HG03064 (cell line): ENCODE measurements around the gene GSN.

Source experiments
- ATAC-seq: cut with Tn5 transposase; IDR thresholded peaks from one replicate; pipeline ENCODE4 v1.9.1; 2021; ENCODE audit warnings: low read depth; ENCODE audit not compliant: unreplicated experiment

GSN gene

DNA sequence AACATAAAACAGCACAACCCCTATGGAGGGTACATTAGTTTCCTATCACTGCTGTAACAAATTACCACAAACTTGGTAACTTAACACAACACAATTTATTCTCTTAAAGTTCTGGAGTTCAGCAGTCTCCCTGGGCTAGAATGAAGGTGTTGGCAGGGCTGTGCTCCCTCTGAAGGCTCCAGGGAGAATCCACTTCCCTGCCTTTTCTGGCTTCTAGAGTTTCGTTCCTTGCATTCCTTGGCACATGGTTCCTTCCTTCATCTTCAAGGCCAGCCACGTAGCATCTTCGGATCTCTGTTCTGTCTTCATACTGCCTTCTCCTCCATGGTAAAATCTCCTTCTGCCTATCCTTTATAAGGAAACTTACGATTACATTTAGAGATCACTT, 25.0 kb upstream of the GSN start:
- ATAC-seq, result no peak

DNA sequence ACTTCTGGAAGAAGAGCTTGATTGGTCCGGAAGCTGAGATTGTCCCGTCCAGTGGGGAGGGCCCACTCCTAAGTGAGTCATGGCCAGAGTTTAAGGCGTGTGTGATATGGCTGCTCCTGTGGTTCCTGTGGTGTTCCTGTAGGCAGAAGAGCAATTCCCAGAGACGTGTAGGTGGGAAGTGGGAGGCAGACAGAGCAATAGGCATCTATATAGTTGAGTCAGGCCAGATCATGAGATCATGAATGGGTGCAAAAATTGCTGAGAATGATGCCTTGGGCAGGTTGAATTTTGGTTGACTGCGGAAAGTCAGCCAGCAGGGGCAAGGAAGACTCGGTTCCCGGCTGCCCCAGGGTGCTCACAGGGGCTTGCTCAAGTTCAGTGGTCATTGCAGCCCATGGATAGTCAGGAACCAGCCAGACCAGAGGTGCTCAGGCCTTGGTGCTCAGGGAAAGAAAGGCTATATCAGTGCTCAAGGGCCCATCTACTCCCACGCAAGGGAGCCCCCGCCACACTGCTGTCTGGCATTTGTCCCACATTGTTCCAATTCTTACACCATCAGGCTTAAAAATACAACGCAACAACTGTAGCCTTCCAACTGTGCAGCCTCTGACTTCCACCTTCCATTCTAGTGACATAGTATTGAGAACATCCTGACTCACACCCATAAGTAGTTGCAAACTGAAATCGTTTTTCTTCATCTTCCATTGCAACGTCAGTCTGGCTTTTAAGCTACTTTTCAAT, 21.0 kb upstream of the GSN start:
- ATAC-seq, result no peak

DNA sequence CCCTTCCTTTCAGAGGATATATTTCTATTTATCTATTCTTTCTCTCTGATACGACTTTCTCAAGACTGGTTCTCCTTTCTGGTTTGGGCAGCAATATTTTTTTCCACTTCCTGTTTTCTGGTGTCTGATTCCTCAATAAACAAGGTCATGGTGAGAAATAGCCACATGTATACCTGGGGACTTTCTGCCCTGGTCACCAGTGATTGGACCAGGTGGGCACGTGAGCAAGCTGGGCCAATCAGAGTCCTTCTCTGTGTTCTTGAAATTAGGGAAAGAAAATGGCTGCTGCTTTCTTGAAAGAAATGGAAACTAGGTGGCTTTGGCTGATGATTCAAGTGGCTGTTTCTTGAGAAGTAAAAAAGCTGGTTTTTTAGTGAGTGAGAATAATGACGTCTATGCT, 18.4 kb upstream of the GSN start:
- no peak for ATAC-seq

DNA sequence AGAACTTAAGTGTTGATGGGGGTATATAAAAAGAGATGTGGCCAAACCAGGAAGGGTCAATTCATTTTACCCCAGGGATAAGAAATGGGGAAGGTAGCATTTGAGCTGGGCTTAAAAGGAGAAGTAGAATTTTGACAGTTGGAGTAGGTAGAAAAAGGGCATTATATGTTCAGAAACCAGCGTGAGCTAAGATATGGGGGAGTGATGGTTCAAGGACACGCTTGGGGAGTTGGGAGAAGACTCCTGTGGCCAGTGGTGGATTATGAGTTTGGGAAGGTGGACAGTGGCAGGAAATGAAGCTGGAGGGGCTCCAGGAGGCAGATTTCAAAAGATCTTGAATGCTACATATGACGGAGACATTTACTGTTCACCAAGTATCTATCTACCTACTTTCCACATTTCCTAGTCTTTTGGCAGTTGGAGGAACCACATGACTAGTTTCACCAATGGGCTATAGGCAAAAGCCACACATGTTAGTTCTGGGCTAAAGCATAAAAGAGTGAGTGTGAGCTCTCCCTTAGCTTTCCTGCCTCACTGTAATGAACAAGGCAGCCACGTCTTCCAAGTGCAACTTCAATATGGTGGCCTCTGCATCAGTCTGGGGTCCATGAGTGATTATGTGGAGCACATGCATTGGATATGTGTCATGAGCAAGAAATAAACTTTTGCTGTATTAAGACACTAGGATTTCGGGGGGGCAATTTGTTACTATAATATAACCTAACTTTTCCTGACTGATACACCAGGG, 15.7 kb upstream of the GSN start:
- no peak for ATAC-seq

DNA sequence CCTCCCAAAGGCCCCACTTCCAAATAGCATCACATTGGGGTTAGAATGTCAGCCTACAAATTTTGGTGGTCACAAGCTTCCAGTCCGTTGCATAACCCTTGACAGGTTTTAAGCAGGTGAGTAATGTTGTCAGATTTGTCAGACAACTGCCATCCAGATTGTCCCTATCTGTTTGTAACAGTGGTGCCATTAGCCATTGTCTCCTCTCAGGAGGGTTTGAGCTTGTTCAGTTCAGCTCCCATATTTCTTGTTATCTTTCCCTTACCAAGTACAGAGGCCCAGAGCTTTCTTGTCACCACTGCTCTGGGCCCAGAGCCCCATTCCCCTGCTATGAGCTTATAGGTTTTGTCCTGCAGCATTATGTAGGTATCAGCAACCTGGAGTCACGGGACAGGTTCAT, 14.8 kb upstream of the GSN start:
- ATAC-seq, result no peak

DNA sequence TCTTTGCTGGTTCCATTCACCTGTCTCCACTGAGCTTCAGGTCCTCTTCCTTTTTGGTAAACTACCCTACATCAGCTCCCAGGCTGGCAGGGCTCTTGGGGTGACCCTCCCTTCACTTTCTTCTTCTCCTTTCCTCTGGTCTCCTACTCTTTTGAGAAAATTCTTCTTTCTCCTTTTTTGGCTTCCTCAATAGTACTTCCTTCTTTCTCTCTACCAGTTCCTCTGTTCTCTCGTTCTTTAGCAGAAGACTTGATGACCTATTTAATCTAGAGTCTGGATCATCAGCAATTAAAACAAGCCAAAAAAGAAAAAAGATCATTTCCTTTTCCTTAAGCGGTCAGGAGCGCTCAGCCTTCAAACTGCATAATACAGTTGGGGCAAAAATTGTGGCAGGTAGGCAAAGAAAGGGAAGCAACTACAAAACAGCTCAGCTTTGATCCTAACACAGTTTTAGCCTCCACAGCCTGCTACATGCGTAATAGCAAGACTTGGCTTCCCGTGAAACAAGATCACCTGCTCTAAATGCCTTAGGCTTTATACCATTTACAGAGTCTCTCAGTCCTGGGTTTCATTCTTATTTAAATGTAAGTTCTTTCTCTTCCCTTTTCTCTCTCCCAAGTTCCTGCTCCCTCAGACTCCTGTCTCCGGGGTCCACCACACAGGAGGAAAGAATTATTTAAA, 14.0 kb upstream of the GSN start:
- no peak for ATAC-seq

DNA sequence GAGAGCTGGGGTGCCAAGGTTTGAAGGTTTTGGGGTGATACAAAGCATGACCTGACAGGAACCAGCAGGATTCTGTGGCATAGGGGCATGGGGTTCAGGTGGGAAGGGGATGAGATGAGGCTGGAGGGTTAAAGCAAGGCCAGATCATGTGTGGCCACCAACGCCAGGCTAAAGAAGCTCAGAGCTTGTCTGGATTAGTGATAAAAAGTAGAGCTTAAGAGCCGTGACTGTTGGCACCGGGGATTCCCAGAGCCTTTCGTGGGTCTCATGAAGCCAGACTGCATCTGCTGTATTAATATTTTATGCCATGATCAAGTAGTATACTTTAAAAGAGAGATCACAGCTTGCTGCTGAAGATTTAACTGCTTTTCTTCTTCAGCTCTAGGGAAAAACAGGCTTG, 8.5 kb upstream of the GSN start:
- ATAC-seq, result no peak

DNA sequence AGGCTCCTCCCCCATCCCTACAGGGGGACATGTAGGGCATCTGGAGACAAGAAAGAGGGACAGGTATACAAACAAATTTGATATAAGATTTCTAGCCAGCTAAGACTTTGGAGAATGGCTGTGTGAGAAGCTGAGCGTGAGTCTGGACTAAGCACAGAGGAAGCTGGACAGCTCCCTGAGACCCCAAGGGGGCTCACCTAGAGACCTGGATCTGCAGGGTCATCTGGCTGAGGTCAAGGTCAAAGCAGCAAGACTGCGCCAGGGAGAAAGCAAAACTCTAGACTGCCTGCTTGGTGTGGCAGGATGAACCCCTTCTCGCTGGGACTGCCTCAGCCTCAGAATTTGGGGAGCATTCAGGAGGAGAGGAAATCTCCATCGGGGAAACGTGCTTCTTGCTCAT, 8.0 kb upstream of the GSN start:
- no peak for ATAC-seq

DNA sequence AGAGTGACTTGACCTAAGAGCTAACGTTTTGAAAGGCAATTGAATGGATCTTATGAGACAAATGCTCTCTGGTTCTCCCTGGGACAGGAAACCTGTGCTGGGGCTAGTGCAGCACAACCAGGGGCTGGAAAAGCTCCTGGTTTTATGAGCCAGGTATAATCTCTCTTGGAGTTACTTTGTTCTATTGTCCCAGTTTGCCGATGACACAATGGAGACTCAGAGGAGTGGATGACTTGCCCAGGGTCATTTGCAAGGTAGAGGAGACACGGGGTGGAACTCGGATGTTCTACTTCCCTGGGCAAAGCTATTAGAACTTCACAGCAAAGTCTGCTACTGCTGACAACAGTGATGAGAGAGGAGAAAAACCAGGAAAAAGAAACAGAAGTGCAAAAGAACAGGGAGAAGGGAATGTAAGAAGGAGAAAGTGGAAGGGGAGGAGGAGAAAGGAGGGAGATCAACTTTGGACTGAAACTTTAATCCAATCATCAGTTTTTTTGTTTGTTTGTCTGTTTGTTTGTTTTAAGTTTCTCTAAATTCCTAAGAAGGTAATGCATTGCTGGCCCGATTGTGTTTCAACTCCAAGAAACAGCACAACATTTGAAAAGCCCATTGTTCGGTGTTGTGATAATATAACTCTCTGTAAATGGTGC, 7.4 kb upstream of the GSN start:
- ATAC-seq, result no peak

DNA sequence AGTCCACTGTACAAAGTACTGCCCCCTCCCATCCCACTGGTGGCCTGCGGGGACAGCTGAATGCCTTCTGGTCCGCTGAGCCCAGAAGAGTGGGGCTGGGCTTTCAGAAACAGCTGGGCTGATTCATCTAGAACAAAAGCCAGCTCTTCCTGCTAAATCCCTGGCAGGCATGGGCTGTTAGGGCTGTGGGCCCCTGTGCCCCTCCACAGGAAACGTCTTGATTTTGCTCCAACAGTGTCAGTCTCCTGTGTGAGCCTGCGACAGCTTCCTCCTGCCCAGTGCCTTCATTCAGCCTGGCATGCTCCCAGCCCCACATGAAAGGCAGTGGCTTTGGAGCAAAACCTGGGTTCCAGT, 6.9 kb upstream of the GSN start:
- no peak for ATAC-seq

DNA sequence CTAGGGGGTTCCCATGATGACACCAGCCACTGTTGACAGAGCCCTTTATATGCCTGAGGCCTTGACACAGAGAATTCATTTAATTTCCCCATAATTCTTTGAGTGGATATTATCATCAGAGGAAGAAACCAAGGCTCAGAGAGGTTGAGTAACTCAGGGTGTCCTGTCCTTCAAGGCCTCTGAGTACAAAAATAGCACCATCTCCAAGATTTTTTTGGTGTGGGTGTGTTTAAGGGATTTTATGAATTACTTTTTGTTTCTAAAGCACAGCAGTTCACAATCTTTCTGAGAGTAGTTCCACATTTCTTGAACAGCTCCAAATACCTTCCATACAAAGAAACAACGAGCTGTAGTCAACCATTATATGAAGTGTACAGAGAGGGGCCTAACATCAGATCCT, 6.2 kb upstream of the GSN start:
- no peak for ATAC-seq

DNA sequence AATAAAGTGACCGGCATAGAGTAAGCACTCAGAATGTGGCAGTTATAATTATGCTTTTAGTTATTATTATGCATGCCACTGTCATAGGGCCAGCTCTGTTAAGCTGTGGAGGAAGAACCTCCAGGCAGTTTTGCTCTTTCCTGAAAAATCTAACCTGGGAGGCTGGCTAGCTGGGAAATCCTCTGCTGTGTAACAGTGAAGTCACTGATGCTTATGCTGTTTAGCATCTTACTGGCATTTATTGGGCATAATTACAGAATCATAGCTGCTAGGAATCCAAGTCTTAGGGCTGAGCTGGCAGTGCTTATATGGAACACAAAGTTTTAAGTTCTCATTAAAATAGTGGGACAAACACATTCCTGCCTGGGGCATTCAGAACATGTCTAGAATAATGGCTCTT, 5.5 kb upstream of the GSN start:
- ATAC-seq, result no peak

DNA sequence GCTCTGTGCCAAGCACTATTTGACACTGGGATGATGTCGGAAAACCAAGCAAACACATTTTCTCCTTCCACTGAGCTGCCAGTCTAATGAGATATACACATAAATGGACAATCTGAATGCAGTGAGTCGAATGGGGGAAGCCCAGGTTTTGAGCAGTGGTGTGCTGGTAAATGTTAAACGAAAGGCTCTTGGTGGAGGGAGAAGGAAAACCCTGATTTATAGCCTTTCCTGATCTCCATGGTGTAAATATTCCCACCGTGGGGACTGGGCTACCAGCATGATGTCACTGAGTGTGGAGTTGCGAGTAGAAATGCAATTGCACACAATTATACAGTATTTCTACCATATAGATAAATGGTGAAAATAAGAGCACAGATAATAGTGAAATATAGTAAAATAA, 5.0 kb upstream of the GSN start:
- no peak for ATAC-seq

DNA sequence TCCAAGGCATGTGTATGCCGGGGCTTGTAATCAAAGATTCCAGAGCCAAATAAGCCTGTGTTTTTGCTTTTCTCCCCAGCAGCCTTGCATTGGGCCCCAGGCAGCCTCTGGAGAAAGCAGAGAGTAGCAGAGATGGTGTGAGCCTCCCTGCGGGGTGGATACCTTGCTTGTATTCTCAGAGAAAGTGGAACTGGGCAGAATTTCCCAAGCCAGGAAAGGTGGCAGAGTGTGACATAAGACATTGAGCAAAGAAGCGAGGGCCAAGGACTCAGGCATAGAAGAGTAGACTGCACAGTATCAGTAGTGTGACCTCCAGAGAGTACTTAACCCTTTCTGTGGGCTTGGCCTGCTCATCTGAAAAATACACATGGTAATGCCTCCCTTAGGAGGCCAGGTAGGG, 1.6 kb upstream of the GSN start:
- ATAC-seq, result no peak

DNA sequence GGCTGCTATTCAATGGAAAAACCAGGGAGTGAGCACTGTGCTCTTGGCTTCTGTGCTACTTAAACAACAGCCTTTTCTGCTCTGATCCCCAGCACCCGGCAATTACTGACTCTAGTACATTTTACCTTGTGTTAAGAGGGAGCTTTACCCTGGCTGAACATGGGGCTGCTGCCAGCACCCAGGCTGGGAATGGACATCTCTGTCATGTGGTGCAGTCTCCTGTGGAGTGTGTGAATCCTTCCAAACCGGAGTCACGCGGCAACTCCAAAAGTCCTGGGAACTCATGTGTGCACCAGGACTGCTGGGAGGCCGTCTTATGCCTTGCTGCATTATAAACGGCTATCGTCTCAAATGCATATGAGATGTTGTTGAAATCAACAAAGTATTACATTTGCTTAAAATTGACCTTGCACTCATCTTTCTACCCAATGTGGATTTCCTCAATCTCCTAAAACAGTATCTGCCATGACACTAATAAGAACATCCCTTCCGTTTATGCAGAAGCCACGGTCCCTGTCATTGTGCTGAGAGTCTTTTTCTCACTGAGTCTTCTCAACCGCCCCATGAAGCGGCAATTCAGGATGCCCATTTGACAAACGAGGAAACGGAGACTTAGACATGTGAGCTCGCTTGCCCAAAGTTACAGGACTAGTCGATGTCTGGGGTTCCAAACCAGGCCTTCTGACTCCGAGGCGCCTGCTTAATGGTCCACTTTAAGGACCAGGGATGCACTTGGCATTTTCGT, 884 bp upstream of the GSN start:
- no peak for ATAC-seq

DNA sequence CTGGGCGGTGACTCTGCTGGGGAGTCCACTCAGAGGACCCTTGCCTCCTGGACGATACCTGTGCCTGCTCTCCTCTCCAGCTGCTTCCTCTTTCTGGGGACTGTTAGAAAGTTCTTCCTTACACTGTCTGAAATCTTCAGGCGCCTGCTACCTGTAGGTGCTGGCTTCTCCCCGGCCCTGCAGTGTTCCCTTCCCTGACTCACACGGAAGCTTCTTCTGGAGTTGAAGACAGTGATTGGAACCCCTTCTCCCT, 562 bp downstream of the GSN start:
- ATAC-seq, result no peak

DNA sequence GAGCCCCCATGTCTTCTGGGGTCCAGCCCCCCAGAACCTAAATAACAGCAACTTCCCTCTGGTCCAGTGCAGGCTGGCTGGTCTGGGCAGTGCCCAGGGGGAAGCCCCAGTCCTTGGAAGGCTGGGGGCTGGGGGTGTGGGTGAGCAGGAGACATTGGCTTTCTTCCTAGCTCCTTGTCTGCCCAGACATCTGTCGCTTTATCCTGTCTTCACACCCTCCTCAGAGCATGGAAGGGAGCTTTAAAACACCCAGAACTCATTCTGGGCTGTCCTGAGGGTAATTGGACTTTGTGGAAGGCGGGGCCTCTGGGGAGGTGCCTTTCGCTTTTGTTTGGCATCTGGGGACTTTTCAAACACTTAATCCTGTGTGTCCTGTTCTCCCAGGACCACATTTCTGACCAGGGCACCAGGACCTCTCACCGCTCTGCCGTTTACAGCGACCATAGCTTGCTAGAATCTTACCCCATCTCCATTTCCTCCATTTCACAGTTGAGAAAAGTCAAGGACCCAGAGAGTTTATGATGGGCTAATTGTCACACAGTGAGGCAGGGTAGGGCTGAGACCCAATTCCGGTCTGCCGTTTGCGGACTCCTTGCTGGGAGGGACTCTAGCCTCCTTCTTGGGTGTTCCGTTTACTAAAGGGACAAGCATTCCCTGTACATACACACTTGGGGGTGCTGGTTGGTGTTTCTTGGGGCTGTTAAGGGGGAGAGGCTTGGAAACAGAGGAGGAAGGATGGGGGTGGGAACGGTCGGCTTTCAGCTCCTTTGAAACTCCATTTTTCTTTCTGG, 1.1 kb downstream of the GSN start:
- no peak for ATAC-seq

DNA sequence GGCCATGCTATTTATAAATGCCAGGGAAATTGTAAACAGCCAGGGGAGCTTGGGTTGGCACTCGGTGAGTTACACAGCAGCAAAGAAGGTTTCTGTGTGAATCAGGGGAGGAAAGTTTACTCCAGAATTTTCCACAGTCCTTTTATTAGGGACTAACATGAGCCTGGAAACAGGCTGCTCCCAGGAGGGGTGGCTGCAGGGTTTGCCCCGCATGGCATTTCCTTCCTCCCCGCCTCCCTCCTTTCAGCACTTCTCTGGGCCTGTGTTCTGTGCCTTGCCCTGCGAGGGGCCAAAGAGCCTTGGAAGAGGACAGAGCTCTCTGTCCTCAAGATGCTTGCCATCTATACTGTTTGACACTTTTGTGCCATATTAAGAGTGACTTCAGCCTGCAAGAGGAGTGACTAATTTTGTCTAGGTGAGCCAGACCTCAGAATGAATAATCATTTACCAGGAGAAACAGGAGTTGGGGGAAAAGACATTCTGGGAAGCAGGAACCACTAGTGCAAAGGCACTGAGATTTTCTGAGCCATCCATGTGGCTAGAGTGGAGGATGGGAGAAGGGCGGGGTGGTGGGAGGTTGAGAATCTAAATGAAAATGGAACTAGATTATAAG, 1.8 kb downstream of the GSN start:
- no peak for ATAC-seq

DNA sequence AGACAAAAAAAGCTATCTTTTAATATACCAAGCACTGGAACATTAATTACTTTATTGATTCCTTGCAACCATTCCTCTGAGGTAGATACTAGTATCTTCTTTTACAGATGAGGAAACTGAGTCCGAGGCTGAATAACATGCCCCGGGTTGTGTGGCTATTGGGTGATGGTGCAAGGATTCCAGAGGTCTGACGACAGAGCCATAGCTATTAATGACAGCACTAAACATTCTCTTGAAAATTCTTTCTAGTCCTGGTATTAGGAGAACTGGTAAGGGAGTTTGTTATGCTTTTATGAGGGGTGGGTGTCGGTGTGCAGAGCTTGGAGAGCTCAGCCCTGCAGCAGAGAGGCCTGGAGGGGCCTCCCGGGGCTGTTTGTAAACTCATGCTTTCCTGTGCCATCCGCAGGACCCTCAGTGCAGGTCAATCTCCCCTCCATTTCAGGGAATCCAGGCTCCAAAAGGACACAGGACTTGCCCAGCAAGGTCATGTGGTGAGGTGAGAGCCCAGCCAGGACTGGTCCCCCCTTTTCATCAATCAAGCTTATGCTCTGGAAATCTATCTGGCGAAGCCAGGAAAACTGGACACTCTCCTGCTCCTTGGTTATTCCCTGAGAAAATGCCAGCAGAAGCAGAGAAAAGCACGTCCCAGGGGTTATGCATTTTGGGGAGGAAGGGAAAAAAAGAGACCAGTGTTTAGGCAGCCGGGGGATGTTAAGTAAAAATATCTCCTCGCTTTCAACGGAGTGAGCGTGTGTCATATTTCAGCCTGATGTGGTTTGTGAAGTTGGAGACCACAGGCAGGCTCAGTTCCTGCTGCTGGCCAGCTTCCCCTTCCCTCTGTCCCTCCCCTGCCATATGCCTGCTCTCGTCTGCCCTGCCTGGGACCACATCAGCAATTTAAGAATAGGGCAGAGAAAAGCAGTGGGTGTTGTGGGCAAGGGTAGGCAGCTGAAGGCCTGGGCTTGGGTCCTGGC, 3.7 kb downstream of the GSN start:
- no peak for ATAC-seq
